ENCODE measurements around the gene ZNF333.

The ZNF333 gene

DNA sequence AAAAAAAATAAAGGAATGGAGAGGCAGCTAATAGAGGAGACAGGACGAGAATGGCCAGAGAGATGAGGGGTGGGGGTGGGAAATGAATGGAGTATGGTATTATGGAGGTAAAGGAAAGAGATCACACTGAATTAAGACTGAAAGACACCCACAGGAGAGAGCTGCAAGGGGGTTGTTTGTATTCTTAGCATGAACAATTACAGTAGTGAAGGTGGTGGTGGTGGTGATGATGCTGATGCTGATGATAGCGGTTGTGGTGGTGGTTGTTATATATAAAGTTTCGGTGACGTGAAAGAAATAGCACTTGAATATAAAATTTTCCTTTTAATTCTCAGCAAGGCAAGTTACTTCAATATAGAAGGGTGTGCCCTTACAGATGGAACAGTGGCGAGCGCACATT is 12.4 kb upstream of the ZNF333 start:
- H3K36me3 Mint-ChIP-seq (ENCODE audit: low read depth) = no peaks in the 10 kb centered on the region
- H3K27me3 Mint-ChIP-seq (ENCODE audit: low read depth) = peaks cover 8% of the 10 kb centered on the region
- no peak overlapping the region for H3K4me3 Mint-ChIP-seq
- H3K4me1 Mint-ChIP-seq (ENCODE audit: low read depth) = no peaks in the 10 kb centered on the region
- H3K27ac Mint-ChIP-seq = no peak overlapping the region
- H3K9me3 Mint-ChIP-seq = no peaks in the 10 kb centered on the region

- H3K4me3 Mint-ChIP-seq = no peak overlapping the region
- no peaks in the 10 kb centered on the region for H3K36me3 Mint-ChIP-seq (ENCODE audit: low read depth)
- H3K4me1 Mint-ChIP-seq (ENCODE audit: low read depth) = no peaks in the 10 kb centered on the region
Observed at GRCh38 chr19:14678199-14678598, 11.6 kb upstream of the ZNF333 start.

GRCh38 chr19:14682084-14682483 is 7.8 kb upstream of the ZNF333 start:
- Mint-ChIP-seq H3K4me3 (no peak overlapping the region), H3K9me3 (no peaks in the 10 kb centered on the region), H3K36me3 (ENCODE audit: low read depth) (no peaks in the 10 kb centered on the region), H3K27ac (no peak overlapping the region), H3K4me1 (ENCODE audit: low read depth) (no peaks in the 10 kb centered on the region), H3K27me3 (ENCODE audit: low read depth) (peaks cover 7% of the 10 kb centered on the region)

More at GRCh38 chr19:14678199-14678598, 11.6 kb upstream of the ZNF333 start:
- Mint-ChIP-seq H3K27me3 (ENCODE audit: low read depth) (peaks cover 5% of the 10 kb centered on the region), H3K9me3 (no peaks in the 10 kb centered on the region), H3K27ac (no peak overlapping the region)

GRCh38 chr19:14683439-14683838 is 6.4 kb upstream of the ZNF333 start:
- Mint-ChIP-seq H3K36me3 (ENCODE audit: low read depth) (no peaks in the 10 kb centered on the region), H3K27ac (no peak overlapping the region), H3K27me3 (ENCODE audit: low read depth) (peaks cover 7% of the 10 kb centered on the region), H3K4me3 (no peak overlapping the region), H3K4me1 (ENCODE audit: low read depth) (no peaks in the 10 kb centered on the region), H3K9me3 (no peaks in the 10 kb centered on the region)

DNA sequence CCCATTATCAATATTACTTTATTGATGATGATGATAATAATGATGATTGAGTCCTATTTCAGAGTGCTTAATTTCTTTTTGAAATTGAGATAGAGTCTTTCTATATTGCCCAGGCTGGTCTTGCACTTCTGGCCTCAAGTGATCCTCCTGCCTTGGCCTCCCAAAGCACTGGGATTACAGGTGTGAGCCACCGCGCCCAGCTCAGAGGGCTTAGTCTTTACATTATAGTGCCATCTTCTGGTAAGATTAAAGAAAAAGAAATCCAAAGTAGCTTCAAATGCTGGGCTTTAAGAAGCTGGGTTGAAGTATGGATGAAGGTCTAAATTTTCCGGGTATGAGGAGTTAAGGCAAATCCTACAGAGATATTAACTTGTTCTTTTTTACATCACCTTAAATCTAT is 3.4 kb upstream of the ZNF333 start:
- Mint-ChIP-seq H3K9me3 (no peaks in the 10 kb centered on the region), H3K4me3 (no peak overlapping the region), H3K27ac (no peak overlapping the region), H3K36me3 (ENCODE audit: low read depth) (no peaks in the 10 kb centered on the region), H3K27me3 (ENCODE audit: low read depth) (peaks cover 7% of the 10 kb centered on the region), H3K4me1 (ENCODE audit: low read depth) (peaks cover 6% of the 10 kb centered on the region)

- Mint-ChIP-seq H3K36me3 (ENCODE audit: low read depth) (peaks cover 16% of the 10 kb centered on the region), H3K4me3 (no peak overlapping the region), H3K9me3 (no peaks in the 10 kb centered on the region), H3K27me3 (ENCODE audit: low read depth) (no peaks in the 10 kb centered on the region), H3K4me1 (ENCODE audit: low read depth) (peaks cover 4% of the 10 kb centered on the region), H3K27ac (no peak overlapping the region)
Observed at GRCh38 chr19:14694641-14695266, 4.9 kb downstream of the ZNF333 start.

DNA sequence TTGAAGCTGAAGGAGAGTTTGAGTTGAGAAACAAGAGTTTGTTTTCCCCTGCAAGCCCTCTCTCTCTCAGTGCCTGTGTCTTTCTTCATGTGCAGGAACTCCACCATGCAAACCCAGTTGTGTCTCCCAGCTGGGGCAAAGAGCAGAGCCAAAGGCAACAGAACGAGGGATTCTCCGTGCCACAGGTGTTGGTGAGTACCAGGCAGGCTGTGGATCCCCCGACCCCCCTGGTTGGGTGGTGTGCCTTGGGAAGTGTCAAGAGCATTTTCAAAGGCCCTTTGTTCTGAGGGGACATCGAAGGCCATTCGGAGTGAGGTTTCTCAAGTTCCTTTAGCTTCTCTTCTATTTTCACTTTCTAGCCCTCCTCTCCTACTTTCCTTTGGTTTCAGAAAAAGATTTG is 5.6 kb downstream of the ZNF333 start:
- no peaks in the 10 kb centered on the region for H3K9me3 Mint-ChIP-seq
- H3K27ac Mint-ChIP-seq = no peak overlapping the region
- no peak overlapping the region for H3K4me3 Mint-ChIP-seq
- no peaks in the 10 kb centered on the region for H3K27me3 Mint-ChIP-seq (ENCODE audit: low read depth)
- H3K36me3 Mint-ChIP-seq (ENCODE audit: low read depth) = peaks cover 21% of the 10 kb centered on the region
- peaks cover 4% of the 10 kb centered on the region for H3K4me1 Mint-ChIP-seq (ENCODE audit: low read depth)

DNA sequence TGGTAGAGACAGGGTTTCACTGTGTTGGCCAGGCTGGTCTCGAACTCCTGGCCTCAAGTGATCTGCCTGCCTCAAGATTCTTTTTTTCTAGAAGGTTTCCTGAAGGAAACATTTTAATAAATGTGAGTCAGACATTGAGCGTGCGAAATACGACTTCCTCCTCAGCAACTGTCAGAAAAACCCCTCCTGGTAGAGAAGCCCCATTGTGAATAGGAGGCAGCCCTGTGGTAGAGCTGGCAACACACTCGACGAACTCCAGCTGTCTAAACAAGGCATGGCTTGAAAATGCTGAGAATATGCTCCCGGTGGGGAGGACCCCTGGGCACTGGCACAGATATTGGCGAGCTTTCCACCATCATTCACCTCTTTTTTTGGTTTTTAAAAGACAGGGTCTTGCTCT is 9.8 kb downstream of the ZNF333 start:
- Mint-ChIP-seq H3K27ac (no peak overlapping the region), H3K4me1 (ENCODE audit: low read depth) (no peaks in the 10 kb centered on the region), H3K36me3 (ENCODE audit: low read depth) (peaks cover 46% of the 10 kb centered on the region), H3K4me3 (no peak overlapping the region), H3K27me3 (ENCODE audit: low read depth) (no peaks in the 10 kb centered on the region), H3K9me3 (peaks cover 9% of the 10 kb centered on the region)

DNA sequence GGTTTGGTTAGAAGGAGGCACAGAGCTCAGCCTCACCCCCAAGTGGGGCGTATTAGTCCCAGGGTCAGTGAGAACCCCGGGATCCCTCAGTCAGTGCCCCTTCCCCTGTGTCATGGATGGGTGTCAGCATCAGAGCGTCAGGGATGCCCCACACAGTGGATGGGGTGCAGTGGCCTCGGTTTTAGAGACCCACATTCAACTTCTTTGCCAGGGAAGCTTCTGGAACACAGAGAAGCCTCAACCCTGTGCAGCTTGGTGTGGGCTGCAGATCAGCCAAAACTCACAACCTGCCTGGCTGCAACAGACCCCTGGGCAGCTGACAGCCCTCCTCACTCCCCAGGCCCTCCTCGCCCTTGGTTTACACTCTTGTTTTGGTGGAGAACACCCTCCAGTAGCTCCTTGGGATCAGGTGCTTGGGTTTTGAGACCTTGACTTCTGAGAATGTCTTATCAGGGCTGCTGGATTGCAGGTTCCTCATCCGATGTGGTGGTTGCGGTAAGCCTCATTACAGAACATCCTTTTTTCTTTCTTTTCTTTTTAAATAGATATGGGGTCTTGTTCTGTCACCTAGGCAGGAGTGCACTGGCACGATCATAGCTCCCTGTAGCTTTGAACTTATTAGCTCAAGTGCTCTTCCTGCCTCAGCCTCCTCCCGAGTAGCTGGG is 11.0 kb downstream of the ZNF333 start:
- H3K27ac Mint-ChIP-seq = no peak overlapping the region
- no peak overlapping the region for H3K4me3 Mint-ChIP-seq
- peaks cover 9% of the 10 kb centered on the region for H3K9me3 Mint-ChIP-seq
- H3K27me3 Mint-ChIP-seq (ENCODE audit: low read depth) = no peaks in the 10 kb centered on the region
- peaks cover 46% of the 10 kb centered on the region for H3K36me3 Mint-ChIP-seq (ENCODE audit: low read depth)
- no peaks in the 10 kb centered on the region for H3K4me1 Mint-ChIP-seq (ENCODE audit: low read depth)

DNA sequence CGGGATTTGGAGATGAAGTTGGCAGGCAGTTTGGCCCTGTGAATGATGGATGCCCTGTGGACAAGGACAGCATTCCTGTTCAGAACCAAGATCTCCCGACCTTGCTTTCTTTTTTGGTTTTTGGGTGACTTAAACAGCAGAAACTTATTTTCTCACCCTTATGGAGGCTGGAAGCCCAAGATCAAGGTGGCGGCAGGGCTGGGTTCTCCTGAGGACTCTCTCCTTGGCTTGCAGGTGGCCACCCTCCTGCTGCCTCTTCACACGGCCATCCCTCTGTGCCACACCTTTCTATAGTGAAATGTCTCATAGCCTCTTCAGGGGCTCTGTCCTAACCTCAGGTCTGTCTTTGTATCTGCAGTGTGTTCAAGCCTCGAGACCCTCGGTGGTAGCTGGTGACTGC is 14.0 kb downstream of the ZNF333 start:
- Mint-ChIP-seq H3K4me3 (no peak overlapping the region), H3K27ac (no peak overlapping the region), H3K4me1 (ENCODE audit: low read depth) (no peaks in the 10 kb centered on the region), H3K27me3 (ENCODE audit: low read depth) (no peaks in the 10 kb centered on the region), H3K9me3 (peaks cover 12% of the 10 kb centered on the region), H3K36me3 (ENCODE audit: low read depth) (peaks cover 55% of the 10 kb centered on the region)

- Mint-ChIP-seq H3K4me3 (no peak overlapping the region), H3K36me3 (ENCODE audit: low read depth) (peaks cover 58% of the 10 kb centered on the region), H3K9me3 (peaks cover 18% of the 10 kb centered on the region), H3K27me3 (ENCODE audit: low read depth) (no peaks in the 10 kb centered on the region), H3K4me1 (ENCODE audit: low read depth) (no peaks in the 10 kb centered on the region), H3K27ac (no peak overlapping the region)
Observed at GRCh38 chr19:14704450-14704849, 14.6 kb downstream of the ZNF333 start.

- no peaks in the 10 kb centered on the region for H3K27me3 Mint-ChIP-seq (ENCODE audit: low read depth)
- H3K4me1 Mint-ChIP-seq (ENCODE audit: low read depth) = peaks cover 3% of the 10 kb centered on the region
- no peak overlapping the region for H3K27ac Mint-ChIP-seq
- no peak overlapping the region for H3K4me3 Mint-ChIP-seq
- H3K9me3 Mint-ChIP-seq = peaks cover 85% of the 10 kb centered on the region
- H3K36me3 Mint-ChIP-seq (ENCODE audit: low read depth) = peaks cover 78% of the 10 kb centered on the region
Observed at GRCh38 chr19:14715841-14716240, 26.0 kb downstream of the ZNF333 start.

GRCh38 chr19:14718522-14719116 is 28.8 kb downstream of the ZNF333 start:
- peaks cover 95% of the 10 kb centered on the region for H3K9me3 Mint-ChIP-seq
- H3K27me3 Mint-ChIP-seq (ENCODE audit: low read depth) = no peaks in the 10 kb centered on the region
- peaks cover 3% of the 10 kb centered on the region for H3K4me1 Mint-ChIP-seq (ENCODE audit: low read depth)
- H3K27ac Mint-ChIP-seq = no peak overlapping the region
- peaks cover 67% of the 10 kb centered on the region for H3K36me3 Mint-ChIP-seq (ENCODE audit: low read depth)
- no peak overlapping the region for H3K4me3 Mint-ChIP-seq

DNA sequence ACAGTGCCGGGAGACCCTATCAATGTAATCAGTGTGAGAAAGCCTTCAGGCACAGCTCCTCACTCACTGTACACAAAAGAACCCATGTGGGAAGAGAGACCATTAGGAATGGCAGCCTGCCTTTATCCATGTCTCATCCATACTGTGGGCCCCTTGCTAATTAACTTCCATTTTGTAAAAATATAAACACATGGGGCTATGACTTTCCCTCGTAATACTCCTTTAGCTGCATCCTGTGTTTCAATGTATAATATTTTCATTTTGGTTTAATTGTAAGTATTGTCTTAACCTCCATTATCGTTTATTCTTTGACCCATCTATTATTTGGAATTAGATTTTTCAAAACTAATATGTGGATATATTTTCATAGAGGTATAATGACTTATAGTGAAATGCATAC is 29.3 kb downstream of the ZNF333 start:
- Mint-ChIP-seq H3K4me1 (ENCODE audit: low read depth) (peaks cover 3% of the 10 kb centered on the region), H3K27ac (no peak overlapping the region), H3K27me3 (ENCODE audit: low read depth) (no peaks in the 10 kb centered on the region), H3K36me3 (ENCODE audit: low read depth) (peaks cover 62% of the 10 kb centered on the region), H3K4me3 (no peak overlapping the region), H3K9me3 (peaks cover 93% of the 10 kb centered on the region)

GRCh38 chr19:14722127-14722526 is 32.3 kb downstream of the ZNF333 start:
- Mint-ChIP-seq H3K9me3 (peaks cover 89% of the 10 kb centered on the region), H3K36me3 (ENCODE audit: low read depth) (peaks cover 37% of the 10 kb centered on the region), H3K4me1 (ENCODE audit: low read depth) (no peaks in the 10 kb centered on the region), H3K27me3 (ENCODE audit: low read depth) (no peaks in the 10 kb centered on the region), H3K4me3 (no peak overlapping the region), H3K27ac (no peak overlapping the region)
